ENCODE results near the gene NIM1K. TPM values are rescaled to one million over a fixed set of nuclear protein-coding genes. Genes with fewer than 3 reads are reported as not detected.
"Not testable (repeated sequence)": the region's sequence is repeated elsewhere in the genome, so short reads cannot be mapped to it uniquely, and the experiment has no call there.

Gene NIM1K
- total RNA-seq: 0.61 and 0.68 TPM in 2 replicates

DNA sequence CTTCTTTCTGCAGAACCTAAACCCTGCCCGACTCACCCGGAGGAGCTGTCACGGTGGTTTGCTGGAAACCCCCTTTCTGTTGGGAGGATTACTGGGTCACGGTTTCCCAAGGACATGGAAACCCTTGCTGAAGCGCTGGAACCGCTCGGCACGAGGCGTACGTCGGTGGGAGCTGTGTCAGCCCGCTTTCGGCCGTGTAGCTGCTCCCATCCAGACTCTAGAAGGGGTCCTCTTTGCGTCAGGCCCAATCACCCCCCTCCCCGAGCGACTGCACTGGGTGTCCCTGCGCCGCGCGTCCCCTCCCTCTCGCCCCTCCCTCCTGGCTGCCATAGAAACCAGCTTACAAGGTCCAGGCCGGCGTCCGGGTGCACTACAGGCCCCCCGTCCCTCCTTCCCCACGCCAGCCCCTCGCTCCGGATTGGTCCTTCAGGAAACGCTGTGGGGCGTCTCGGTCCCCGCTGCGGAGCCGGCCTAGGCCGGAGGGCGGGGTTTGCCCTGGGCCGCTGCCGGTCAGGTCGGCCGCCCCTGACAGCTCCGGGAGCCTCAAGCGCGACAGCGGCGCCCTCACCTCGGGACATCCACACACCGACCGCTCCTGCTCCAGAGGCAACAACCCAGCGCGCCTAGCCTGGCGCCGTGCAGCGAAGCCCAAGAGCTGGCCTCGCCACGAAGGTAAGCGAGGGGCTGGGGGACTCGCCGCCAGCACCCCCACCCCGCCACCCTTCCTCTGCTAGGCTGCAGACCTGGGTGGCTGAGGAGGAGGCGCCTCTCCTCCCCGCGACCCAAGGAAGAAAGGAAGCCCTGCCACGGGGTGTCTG, at the start of gene NIM1K:
Gene NIM1K (plus strand): TSS at position 486 of the 818 bp plus-strand sequence. CDS start 53,551 bp downstream, outside the sequence.
- intact Hi-C loops (cut with micrococcal nuclease): loop anchor here (1.0 to 10.0 kb wide), 7 partner anchors 127 to 1613 kb away; partner anchors contain the start of gene MRPS30

DNA sequence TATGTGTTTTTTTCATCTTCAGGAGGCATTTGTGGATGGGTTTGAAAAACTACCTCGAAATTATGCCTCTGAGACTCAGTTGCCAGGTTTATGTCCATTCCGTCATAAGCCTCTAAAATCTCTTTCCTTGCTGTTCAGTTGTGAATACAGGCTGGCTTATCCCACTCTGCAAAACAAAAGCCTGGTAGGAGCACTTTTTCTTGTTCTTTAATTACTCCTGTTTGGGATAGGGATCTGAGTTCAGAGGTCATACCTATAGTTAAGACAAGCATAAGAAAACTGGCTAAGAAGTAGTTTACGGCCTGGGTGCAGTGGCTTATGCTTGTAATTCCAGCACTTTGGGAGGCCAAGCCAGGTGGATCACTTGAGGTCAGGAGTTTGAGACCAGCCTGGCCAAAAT, 47.0 kb upstream of the NIM1K start:
- intact Hi-C loops (cut with micrococcal nuclease): no loop called here

DNA sequence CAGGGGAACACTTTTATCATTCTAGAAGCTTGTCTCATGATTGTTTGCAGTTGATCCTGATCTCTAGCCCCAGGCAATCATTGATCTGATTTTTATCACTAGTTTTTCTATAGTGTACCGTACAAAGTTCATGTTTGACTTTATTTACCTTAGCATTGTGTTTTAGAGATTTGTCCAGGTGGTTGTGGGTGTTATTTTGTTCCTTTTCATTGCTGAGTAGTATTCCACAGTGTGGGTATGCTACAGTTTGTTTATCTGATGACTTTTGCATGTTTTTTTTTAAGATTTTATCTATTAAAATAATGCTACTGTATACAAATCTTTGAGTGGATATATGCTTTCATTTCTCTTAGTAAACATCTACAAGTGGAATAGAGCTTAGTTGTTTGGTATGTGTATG, 45.1 kb upstream of the NIM1K start:
- intact Hi-C loops (cut with micrococcal nuclease): no loop called here

DNA sequence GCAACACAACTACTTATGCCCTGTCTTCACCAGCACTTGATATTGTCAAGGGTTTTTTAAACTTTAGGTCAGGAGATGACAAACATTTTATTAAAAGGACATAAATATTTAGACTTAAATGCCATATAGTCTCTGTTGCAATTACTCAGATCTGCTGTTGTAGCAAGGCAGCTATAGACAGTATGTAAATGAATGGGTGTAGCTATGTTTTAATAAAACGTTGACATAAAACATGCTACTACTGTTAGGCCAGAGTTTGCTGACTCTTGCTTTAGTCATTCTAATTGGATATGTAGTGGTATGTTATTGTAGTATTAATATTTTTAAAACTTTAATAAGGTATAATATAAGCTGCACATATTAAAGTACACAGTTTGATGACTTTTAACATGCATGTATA, 43.6 kb upstream of the NIM1K start:
- intact Hi-C loops (cut with micrococcal nuclease): no loop called here

DNA sequence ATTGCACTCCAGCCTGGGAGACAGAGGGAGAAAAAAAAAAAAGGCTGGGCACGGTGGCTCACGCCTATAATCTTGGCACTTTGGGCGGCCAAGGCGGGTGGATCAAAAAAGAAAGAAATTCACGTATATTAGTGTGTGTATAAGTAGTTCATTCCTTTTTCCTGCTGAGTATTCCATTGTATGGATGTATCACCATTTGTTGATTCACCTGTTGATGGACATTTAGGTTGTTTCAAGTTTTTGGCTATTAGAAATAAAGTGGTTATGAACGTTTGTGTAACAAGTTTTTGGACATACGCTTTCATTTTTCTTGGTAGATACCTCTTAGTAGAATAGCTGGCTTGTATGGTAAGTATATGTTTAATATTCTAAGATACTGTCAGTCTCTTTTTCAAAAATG, 42.8 kb upstream of the NIM1K start:
- intact Hi-C loops (cut with micrococcal nuclease): no loop called here

DNA sequence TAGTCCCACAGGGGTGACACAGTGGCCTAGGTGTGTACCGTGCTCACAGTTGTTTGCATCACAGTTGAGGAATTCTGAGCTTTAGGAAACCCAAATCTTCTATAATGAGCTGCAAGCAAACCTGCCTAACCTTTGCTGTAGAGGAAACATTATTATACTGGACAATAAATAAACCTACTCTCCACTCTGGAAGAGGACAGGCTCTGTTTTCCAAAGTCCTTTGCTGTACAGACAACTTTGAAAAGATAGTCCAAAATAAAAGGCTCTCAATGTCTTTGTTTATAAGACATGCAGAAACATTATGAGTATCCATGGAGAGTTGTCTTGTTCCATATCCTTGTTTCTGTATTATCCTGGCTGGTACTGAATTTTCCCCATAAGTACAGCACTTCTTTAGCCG, 42.0 kb upstream of the NIM1K start:
- intact Hi-C loops (cut with micrococcal nuclease): no loop called here

DNA sequence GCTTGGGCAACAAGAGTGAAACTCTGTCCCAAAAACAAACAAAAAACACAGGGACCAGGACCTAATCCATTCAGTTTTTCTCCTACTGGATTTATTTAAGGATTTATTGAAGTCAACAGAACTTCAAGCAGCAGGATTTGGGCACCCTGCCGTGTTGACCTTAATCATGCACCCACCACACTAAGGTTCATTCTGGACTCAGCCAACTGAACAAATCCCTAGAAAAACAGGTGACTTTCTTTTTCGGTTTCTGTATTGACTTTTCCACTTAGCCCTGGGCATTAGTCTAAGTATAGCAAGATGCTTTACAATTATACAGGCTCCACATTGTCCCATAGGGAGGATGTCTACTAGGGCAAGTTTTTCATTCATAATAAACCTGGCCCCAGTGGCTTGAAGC, 41.3 kb upstream of the NIM1K start:
- intact Hi-C loops (cut with micrococcal nuclease): no loop called here

DNA sequence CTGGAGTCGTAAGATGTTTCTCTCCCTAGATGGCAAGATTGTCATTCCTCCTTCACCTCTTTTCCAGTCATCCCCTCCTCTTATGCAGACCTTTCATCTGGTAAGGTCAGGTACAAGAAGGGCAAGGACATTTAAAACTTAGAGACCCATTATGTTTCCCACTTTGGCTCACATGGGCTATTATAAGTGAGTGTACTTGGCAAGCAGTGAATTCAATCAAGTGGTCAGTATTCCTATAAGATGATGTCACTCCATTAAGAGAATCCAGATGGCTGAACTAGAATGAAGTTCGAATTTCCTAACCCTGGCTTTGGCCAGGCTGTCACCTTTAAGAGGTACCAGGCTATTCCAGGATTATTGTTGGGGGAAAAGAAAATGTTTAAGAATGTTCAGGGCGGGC, 39.1 kb upstream of the NIM1K start:
- intact Hi-C loops (cut with micrococcal nuclease): no loop called here

DNA sequence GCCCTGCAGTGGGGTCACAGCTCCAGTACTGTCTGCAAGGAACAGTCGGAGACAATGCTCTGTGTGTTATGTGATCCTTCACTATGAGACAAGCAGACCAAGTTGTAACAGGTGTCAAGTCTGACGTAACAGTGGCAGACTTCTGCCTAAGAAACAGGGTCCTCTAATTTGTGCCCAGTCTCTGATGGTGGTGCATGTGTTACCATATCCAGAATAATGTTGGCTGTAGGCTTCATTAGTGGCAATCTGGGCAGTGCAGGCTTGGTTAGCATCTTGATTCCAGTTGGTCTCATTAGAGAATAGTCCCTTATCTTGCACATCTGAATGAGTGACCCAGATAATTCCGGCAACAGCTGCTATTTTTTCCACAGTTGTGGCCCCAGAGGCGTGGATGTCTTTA, 37.6 kb upstream of the NIM1K start:
- intact Hi-C loops (cut with micrococcal nuclease): no loop called here

DNA sequence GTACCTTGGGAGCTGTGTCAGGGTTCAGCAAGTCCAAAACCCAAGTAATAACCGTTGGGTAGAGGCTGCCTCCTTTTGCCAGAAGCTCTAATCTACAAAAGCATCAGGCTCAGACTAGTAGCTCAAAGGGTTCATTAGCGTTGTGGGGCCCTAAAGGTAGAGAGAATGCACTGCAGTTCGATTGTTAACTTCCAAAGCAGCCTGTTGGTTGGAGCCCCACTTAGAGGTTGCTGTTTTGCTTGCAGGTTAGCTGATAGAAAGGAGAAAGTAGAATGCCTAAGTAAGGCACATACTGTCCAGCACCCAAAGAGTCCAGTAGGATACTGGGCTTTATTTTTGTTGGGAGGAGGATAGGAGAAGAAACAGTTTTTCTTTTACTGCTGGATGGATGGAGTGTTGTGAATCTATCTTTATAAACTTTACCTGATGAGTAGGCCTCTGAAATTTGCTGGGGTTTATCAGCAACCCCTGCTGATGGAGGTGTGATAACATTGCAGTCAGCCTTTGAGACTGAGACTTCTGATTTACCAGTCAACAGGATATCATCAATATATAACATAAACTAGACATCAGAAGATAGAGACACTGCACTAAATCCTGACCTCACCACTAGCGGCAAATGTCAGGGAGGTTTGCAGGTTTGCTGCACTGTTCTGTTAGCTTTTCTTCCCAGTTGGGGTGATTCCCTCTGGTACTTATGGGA, 36.5 kb upstream of the NIM1K start:
- intact Hi-C loops (cut with micrococcal nuclease): no loop called here

DNA sequence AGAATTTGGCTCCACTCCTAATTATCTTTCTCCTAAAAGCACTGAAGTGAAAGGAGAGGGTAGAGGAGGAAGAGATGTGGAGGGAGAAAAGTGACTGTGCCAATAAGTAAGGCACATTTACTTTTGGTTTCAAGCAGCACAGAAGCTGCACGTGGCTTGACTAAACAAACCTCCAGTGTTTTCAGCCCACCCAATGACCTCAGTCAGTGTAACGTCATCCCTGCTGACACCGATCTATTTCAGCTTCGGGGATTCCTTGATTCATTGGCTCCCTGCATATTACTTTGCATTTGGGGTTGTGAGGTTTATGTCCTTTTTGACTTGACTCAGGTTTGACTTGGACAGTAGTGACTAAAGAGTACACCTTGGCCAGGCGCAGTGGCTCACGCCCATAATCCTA, 35.6 kb upstream of the NIM1K start:
- intact Hi-C loops (cut with micrococcal nuclease): no loop called here

DNA sequence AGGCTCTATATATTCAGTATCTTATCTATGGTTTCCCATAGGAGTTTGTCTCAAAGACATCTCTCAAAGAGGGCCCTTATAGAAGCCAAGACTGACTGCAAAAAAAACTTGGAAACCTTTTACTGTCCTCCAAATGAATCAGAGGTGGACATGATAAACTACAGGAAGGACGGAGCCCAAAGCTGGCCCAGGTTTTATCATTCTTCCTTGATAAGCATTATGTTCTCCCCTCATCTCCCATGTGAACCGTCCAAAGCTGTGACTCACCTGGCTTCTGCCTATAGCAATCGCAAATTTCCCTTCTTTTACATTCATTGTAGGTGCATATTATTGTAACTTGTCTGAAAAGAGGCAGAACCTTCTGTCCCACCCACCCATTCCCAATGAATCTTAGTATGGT, 35.0 kb upstream of the NIM1K start:
- intact Hi-C loops (cut with micrococcal nuclease): no loop called here

DNA sequence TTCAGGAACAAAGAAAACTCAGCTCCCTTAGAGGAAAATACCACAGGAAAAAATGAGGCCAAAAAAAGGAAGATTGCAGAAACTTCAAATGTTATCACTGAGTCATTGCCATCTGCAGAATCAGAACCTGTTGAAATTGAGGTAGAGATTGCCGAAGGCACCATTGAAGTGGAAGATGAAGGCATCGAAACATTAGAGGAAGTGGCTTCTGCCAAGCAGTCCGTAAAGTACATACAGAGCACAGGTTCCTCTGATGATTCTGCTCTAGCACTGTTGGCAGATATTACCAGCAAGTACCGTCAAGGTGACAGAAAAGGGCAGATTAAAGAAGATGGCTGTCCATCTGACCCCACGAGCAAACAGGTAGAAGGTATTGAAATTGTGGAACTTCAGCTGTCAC, 30.8 kb upstream of the NIM1K start:
- intact Hi-C loops (cut with micrococcal nuclease): no loop called here

DNA sequence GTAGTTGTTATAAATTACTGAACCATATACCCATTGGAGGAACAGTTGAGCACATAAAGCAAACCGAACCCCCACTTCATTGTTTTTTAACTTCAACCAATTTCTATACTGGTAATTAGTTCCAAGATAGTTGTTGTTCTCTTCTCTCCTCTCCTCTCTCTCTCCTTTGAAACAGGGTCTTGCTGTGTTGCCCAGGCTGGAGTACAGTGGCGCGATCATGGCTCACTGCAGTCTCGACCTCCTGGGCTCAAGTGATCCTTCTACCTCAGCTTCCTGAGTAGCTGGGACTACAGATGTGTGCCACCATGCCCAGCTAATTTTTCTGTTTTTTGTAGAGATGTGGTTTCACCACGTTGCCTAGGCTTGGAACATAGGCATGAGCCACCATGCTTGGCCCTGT, 27.2 kb upstream of the NIM1K start:
- intact Hi-C loops (cut with micrococcal nuclease): not testable (repeated sequence)

DNA sequence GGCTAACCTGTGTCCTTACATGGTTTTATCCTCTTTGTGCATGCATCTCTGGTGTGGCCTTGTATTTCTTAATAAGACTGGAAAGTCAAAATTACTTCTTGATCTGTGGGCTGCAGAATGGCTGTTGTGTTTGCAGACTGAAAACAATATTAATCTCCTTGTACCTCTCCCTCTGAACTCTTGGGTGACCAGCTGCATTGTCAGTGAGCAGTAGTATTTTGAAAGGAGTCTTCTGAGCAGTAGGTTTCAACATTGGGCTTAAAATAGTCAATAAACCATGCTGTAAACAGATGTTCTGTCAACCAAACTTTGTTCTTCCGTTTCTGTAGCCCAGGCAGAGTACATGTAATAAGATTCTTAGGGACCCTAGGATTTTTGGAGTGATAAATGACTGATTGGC, 26.7 kb upstream of the NIM1K start:
- intact Hi-C loops (cut with micrococcal nuclease): no loop called here

DNA sequence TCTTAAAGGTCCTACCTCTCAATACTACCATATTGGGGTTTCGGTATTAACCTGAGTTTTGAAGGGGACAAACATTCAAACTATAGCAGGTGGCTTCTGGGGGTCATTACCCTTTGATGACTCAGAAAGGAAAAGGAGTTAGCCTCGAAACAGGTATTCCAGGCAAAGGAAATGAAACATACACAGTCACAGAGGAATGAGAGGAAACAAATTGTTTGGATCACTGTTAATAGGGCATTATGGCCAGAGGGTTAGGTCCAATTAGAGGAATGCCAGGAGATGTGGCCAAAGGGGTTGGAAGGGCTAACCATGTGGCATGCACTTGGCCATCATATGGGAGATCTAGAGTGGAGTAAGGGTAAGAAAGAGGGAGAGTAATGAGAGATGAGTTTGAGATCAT, 23.9 kb upstream of the NIM1K start:
- intact Hi-C loops (cut with micrococcal nuclease): no loop called here

DNA sequence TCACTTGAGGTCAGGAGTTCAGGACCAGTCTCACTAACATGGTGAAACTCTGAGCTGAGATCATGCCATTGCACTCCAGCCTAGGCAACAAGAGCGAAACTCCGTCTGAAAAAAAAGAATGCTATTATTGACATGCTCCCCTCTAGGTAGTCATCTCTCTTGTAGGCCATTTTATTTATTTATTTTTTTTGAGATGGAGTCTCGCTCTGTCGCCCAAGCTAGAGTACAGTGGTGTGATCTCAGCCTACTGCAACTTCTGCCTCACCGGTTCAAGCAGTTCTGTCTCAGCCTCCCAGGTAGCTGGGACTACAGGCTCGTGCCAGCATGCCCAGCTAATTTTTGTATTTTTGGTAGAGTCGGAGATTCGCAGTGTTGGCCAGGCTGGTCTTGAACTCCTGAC, 20.6 kb upstream of the NIM1K start:
- intact Hi-C loops (cut with micrococcal nuclease): no loop called here

DNA sequence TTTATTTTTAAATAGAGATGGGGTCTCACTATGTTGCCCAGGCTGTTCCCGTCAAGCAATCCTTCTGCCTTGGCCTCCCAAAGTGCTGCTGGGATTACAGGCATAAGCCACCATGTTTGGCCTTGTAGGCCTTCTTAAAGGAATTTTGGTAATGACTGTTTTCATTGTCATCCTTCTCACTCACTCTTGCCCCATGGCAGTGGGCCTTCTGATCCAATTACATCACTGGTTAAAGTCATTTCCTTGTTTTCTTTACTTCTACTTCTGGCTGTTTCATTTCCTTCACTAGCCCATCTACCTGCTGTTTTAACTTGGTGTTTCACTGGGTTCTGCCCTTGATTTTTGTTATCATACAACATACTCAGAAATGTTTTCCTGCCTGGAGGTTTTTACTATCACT, 20.1 kb upstream of the NIM1K start:
- intact Hi-C loops (cut with micrococcal nuclease): no loop called here

DNA sequence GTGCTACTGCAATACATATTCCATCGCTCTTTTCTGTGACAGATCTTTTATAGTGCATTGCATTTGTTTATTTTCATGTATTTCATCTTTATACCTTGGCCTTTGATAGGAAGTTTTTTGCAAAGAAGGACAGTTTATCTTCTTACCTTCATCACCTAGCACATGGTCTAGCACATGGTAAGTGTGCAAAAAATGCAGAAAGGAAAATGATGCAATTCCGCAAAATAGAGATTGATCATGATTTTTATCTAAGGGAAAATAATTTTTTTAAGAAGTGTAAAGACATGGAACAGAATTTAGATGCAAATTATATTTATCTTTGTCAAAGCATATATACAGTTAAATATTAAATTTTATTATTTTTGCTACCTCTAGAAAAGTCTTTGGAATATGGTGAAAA, 19.2 kb upstream of the NIM1K start:
- intact Hi-C loops (cut with micrococcal nuclease): no loop called here

DNA sequence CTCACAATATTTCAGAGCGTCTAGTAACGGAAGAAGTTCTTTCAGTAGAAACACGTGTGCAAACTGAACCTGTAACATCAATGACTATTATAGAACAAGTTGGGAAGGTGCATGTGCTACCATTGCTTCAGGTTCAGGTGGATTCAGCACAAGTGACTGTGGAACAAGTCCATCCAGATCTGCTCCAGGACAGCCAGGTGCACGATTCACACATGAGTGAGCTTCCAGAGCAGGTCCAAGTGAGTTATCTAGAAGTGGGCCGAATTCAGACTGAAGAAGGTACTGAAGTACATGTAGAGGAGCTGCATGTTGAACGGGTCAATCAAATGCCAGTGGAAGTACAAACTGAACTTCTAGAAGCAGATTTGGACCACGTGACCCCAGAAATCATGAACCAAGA, 17.4 kb upstream of the NIM1K start:
- intact Hi-C loops (cut with micrococcal nuclease): no loop called here

DNA sequence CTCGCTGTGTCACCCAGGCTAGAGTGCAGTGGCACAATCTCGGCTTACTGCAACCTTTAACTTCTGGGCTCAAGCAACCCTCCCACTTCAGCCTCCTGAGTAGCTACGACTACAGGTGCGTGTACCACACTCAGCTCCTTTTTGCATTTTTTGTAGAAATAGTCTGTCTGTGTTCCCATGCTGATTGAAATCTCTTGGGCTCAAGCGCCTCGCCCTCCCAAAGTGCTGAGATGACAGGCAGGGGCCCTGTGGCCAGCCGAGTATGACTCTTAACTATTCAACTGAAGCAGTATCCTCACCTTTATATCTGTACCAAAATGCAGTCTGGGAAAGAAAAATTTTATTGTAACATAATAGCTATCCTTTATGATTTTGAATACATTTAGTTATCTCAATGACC, 12.2 kb upstream of the NIM1K start:
- intact Hi-C loops (cut with micrococcal nuclease): no loop called here

DNA sequence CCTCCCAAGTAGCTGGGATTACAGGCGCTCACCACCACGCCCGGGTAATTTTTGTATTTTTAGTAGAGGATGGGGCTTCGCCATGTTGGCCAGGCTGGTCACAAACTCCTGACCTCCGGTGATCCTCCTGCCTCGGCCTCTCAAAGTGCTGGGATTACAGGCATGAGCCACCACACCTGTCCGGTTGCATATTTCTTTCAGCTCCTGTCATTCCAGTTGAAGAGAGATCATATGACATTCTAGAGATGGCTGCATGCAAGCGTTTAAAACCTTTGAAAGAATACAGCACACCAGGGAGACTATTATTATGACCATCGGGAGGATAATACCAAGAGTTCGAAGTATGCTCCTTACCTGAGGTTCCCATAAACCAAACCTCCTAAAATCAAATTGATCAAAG, 9.6 kb upstream of the NIM1K start:
- intact Hi-C loops (cut with micrococcal nuclease): no loop called here

DNA sequence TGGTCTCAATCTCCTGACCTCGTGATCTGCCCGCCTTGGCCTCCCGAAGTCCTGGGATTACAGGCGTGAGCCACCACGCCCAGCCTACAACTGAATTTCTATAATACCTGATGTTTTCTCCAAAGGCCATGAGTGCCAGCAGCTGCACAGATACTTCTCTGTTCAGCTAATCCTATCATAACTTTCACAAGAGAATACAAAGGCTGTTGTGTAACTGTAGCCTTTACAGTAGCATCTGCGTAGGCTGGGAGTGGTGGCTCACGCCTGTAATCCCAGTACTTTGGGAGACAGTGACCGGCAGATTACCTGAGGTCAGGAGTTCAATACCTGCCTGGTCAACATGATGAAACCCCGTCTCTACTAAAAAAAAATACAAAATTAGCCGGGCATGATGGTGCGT, 8.9 kb upstream of the NIM1K start:
- intact Hi-C loops (cut with micrococcal nuclease): not testable (repeated sequence)
